NK-92 treated with Interleukin-12 subunit alpha and Interleukin-12 subunit beta, amount 100 ng/mL, for 24 hours (cell line): ENCODE measurements around the gene BID.

ENCODE experiments used
- DNase-seq: peaks from one replicate; lab custom pipeline; 2025; lab: John Stamatoyannopoulos, UW

BID gene

DNA sequence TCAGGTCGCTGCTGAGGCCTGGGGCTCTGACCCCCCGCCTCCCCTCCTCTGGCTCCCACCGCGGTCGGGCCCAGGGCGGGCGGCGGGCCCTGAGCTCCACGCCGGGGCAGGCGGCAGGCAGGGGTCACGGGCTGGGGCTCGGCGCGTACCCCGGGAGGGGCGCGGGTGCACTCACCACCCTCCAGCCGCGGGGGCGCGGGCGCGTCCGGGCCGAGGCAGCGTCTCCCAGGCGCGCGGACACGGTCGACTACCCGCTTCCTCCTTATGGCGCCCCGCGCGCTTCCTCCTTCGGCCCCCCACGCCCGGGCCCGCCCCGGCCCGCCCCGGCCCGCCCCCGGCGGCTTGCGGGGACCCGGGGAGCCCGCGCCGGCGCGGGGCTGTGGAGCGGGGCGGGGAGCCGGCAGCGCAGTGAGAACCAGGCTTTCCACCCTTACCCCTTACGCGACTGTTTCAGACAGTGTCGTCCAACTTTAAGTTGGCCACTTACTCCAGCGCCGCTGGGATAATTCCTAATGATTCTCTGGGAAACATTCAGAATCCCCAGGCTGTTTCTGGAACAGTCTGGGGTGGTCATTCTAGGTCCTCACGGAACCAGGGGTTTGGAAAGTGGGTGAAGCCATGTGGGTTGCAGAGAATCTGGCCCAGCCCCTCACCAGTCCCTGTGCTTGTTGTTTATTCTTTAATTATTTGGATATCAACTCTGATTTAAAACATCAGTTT lies at the start of gene BID:
Gene BID (minus strand): TSS at position 264 of the 720 bp plus-strand sequence. CDS start 24,353 bp downstream, outside the sequence.
- DNase-seq = no peak

- DNase-seq = no peak
Observed at GRCh38 chr22:17823964-17824363, 49.7 kb upstream of the BID start.

- DNase-seq = no peak
Observed at GRCh38 chr22:17823226-17823625, 49.0 kb upstream of the BID start.

GRCh38 chr22:17822087-17822486 lies 47.8 kb upstream of the BID start:
- no peak for DNase-seq

- no peak for DNase-seq
Observed at GRCh38 chr22:17820879-17821439, 46.7 kb upstream of the BID start.

- DNase-seq = no peak
Observed at GRCh38 chr22:17818649-17819048, 44.4 kb upstream of the BID start.

DNA sequence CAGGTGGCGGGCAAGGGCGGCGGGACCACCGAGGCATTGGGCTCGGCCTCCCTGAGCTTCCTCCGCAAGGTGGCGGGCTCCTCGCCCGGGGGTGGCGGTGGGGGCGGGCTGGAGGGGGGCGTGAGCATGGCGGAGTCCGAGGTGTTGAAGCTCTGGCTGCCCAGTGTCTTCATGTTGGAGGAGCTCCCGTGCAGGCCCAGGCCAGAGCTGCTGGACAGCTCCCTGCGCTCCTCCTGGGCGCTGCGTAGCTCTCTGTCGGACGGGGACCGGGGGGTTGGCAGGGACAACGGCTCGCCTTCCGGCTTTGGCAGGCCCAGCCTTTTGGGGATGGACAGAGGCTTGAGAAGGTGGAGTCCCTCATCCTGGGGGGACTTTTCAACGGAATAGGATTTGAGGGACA lies 43.9 kb upstream of the BID start:
- DNase-seq = no peak

DNA sequence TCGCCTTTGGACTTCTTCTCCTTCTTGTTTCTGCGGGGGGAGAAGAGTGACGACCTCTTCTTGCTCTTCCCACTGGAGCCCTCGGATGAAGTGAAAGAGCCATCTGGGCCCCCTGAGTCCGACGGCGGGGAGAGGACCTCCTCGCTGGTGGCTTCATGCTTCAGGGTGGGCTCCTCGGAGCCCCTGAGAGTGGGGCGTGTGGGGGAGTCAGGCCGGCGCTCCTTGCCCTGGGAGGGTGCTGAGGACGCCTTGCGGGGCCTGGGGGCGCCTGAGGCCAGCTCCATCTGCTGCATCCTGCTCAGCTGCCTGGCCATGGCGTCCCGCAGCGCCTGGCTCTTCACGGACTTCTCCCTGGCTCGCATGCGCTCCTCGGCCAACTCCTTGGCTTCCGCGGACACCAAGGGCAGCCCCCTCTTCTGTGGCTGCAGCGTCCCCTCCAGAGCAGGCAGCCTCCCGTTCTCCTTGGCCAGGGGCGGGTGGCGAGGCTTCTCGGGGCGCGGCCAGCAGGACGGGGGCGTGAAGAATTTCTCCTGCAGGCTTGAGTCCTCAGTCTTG lies 43.3 kb upstream of the BID start:
- no peak for DNase-seq

GRCh38 chr22:17817079-17817478 lies 42.8 kb upstream of the BID start:
- DNase-seq = no peak

- DNase-seq = no peak
Observed at GRCh38 chr22:17816649-17817048, 42.4 kb upstream of the BID start.

DNA sequence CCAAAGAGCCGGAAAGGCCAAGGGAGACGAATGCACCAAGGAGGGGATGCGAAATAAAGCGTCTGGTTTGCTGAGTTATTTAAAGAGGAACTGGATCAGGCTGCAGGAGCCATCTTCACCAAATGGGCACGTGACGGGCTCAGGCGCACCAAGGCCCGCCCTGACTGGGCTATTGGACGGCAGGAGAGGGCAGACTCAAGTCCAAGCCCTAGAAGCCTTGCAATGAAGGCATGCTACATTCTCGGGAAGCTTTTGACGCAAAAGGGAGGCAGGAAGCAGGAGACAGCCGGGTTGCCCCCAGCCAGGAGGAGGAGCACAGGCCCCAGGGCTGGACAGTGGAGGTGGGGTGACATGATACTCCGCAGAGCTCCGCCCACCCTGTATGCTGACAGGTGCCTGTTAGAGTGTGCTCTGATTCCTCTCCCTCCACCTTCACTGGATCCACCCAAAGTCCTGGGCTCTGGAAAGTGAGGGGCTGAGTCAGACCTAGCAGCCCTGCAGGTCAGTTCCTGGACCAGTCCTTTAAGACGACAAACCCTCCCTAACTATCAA lies 41.5 kb upstream of the BID start:
- DNase-seq = no peak

DNA sequence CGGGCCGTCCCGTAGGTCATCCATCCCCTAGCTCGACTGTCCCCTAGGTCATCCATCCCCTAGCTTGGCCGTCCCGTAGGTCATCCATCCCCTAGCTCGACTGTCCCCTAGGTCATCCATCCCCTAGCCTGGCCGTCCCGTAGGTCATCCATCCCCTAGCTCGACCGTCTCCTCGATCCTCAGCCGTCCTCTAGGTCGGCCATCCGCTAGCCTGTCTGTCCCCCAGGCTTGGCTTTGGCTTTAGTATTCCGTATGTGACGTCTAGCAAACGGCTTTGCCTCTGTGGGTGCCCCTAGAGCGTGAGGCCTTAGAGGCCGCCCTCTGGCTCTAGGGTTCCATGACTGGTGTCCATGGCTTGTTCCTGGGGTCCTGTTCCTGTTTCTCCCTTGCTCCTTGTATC lies 40.6 kb upstream of the BID start:
- no peak for DNase-seq

DNA sequence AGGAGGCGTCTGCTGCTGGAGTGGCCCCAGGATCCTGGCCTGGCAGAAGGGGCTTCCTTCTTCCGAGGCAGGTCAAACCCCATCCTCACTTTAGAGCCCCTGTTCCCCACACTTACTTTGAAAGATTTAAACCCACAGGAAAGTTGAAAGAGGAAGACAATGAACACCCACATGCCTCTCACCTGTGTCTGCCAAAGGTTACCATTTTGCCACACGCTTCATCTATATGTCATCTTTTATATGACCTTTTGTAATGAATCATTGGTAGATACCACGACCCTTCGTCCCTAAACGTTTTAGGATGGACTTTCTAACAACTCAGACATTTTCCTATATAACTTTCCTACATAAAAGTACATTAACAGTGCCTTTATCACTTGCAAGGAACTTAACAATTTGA lies 39.8 kb upstream of the BID start:
- DNase-seq = no peak

DNA sequence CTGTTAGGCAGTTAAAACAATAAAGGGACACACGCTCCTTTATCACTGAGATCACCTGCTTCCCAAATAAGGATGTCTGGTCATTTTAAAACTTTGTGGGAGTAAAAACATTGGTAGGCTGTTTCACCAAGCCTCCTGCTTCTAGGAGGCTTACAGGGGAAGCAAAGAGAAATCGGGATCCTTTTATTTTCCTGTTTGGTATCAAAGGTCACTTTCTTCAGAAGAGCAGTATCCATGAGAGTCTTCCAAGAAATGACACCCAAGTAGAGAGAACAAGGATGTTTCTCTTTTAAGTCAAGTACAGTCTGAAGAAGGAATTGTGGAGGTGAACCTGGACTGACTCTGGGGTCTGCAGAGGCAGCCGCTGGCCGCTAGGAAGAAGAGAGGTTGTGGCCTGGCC lies 36.9 kb upstream of the BID start:
- DNase-seq = no peak

DNA sequence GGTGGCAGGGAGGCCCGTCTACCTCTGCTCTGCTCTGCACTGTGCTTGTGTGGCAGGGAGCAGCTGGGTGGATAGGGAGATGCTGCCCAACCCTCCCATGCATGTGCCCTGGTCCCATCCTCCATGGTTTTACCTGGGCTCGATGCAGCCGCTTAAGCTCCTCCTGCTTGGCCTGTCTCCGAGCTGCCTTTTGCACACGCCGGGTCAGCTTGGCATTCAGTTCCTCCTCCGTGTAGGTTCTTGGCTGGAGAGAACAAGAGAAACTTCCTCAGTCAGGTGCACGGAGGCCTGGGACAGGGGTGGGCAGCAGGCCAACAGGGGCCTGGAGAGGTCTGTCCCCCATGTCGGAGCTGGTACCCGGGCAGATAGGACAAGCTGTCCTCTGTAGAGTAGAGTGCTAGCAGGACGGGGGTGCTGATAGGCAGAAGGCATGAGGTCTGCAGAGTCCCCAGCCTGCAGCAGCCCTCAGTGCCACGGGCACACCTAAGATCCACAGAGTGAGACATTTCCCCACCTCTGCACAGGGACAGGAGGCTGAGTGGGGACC lies 36.4 kb upstream of the BID start:
- DNase-seq = no peak

GRCh38 chr22:17808693-17809403 lies 34.6 kb upstream of the BID start:
- no peak for DNase-seq

GRCh38 chr22:17807578-17808410 lies 33.5 kb upstream of the BID start:
- DNase-seq = no peak

- no peak for DNase-seq
Observed at GRCh38 chr22:17807086-17807485, 32.8 kb upstream of the BID start.

GRCh38 chr22:17806437-17806836 lies 32.2 kb upstream of the BID start:
- no peak for DNase-seq

- no peak for DNase-seq
Observed at GRCh38 chr22:17804331-17805080, 30.2 kb upstream of the BID start.
